ENCODE results near the gene PLTP.
"Not testable (repeated sequence)": the region's sequence is repeated elsewhere in the genome, so short reads cannot be mapped to it uniquely, and the experiment has no call there.

PLTP gene

GRCh38 chr20:45896641-45897161, 15.3 kb downstream of the PLTP start:
- no peak for DNase-seq

GRCh38 chr20:45894797-45895196, 17.2 kb downstream of the PLTP start:
- DNase-seq = no peak

GRCh38 chr20:45893831-45894230, 18.1 kb downstream of the PLTP start:
- no peak for DNase-seq

- DNase-seq = no peak
Measured at GRCh38 chr20:45892828-45893500, 19.0 kb downstream of the PLTP start.

- peak; percentile 5 for DNase-seq
Measured at GRCh38 chr20:45892049-45892825, 19.7 kb downstream of the PLTP start.

- DNase-seq = peak; percentile 88
Measured at GRCh38 chr20:45890985-45891983, 20.7 kb downstream of the PLTP start, which contains the start of the genes CTSA and NEURL2. CTSA (plus strand) TSS chr20:45891335; CDS start chr20:45891569, 234 bp downstream. NEURL2 (minus strand) TSS chr20:45891208; CDS start chr20:45890991, 217 bp downstream.

GRCh38 chr20:45890077-45890984, 21.6 kb downstream of the PLTP start:
- DNase-seq = peak; percentile 73

- no peak for DNase-seq
Measured at GRCh38 chr20:45888681-45889080, 23.3 kb downstream of the PLTP start.

- DNase-seq = no peak
Measured at GRCh38 chr20:45887346-45887715, 24.6 kb downstream of the PLTP start, which contains the start of gene SPATA25. SPATA25 (minus strand) TSS chr20:45887622; CDS start chr20:45887590, 32 bp downstream.

GRCh38 chr20:45886590-45887345, 25.2 kb downstream of the PLTP start:
- DNase-seq = no peak

- DNase-seq = no peak
Measured at GRCh38 chr20:45883100-45883469, 28.9 kb downstream of the PLTP start.

GRCh38 chr20:45882469-45883099, 29.4 kb downstream of the PLTP start:
- no peak for DNase-seq

GRCh38 chr20:45880988-45881788, 30.8 kb downstream of the PLTP start, which contains the start of gene ZSWIM1:
ZSWIM1 (plus strand) TSS chr20:45881227; CDS start chr20:45882593, 1,366 bp downstream.
- DNase-seq = peak; percentile 96

GRCh38 chr20:45878076-45878761, 33.7 kb downstream of the PLTP start:
- no peak for DNase-seq

GRCh38 chr20:45874576-45874975, 37.4 kb downstream of the PLTP start:
- no peak for DNase-seq

GRCh38 chr20:45874104-45874481, 37.9 kb downstream of the PLTP start:
- DNase-seq = not testable (repeated sequence)

GRCh38 chr20:45873409-45874103, 38.4 kb downstream of the PLTP start:
- DNase-seq = no peak

- no peak for DNase-seq
Measured at GRCh38 chr20:45872626-45873025, 39.3 kb downstream of the PLTP start.

Data from NCI-H69 (cell line).